Stimulated activated CD8-positive, alpha-beta memory T cell treated with anti-CD3 and anti-CD28 coated beads, Interleukin-4, amount 100 ng/mL, for 1 hour (primary cell): ENCODE data around the gene ARHGEF26.
"Not testable (repeated sequence)": the region's sequence is repeated elsewhere in the genome, so short reads cannot be mapped to it uniquely, and the experiment has no call there.

Source experiments
- DNase-seq, 2 donors: peaks; one replicate each; pipeline ENCODE4 v3.0.0-alpha.2; 2020; ENCODE audit warnings: low read depth in 2 of 2, low spot score in 1 of 2

ARHGEF26 gene, protein sequence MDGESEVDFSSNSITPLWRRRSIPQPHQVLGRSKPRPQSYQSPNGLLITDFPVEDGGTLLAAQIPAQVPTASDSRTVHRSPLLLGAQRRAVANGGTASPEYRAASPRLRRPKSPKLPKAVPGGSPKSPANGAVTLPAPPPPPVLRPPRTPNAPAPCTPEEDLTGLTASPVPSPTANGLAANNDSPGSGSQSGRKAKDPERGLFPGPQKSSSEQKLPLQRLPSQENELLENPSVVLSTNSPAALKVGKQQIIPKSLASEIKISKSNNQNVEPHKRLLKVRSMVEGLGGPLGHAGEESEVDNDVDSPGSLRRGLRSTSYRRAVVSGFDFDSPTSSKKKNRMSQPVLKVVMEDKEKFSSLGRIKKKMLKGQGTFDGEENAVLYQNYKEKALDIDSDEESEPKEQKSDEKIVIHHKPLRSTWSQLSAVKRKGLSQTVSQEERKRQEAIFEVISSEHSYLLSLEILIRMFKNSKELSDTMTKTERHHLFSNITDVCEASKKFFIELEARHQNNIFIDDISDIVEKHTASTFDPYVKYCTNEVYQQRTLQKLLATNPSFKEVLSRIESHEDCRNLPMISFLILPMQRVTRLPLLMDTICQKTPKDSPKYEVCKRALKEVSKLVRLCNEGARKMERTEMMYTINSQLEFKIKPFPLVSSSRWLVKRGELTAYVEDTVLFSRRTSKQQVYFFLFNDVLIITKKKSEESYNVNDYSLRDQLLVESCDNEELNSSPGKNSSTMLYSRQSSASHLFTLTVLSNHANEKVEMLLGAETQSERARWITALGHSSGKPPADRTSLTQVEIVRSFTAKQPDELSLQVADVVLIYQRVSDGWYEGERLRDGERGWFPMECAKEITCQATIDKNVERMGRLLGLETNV

DNA sequence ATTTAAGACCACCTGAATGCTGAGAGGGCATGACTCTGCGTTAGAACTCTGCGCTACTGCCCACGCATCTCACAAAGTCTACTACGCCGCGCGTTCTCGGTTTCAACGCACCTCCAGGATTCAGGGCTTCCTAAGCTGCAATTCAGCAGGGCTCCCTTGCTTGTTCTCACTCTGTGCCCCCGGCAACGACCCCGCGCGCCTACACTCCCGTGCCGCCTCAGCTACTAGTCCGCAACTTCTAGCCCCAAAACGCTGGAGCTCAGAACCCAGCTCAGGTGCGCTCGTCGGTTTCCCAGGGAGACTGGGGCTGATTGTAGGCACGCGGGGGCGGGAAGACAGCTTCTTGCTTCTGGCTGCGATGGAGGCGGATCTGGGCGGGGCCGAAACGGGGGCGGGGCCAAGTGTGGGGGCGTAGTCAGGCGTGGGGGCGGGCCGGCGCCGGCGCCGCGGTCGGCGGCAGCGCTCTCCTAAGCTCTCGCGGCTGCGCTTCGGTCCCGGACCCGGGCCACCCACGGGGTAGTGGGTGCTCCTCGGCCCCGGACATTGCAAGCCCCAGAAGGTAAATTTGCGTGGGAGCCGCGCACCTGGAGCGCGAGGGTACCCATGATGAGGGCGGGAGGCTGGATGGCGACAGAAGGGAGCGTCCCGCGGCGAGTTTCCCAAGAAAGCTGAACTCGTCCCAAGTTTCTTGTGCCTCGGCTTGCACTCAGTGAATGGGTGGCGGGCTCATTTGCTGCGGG, at the start of gene ARHGEF26:
ARHGEF26 (plus strand) TSS at position 430 of the 740 bp plus-strand sequence. CDS start 603 bp downstream, outside the sequence.
- peak; percentile 24 to 50 for DNase-seq

DNA sequence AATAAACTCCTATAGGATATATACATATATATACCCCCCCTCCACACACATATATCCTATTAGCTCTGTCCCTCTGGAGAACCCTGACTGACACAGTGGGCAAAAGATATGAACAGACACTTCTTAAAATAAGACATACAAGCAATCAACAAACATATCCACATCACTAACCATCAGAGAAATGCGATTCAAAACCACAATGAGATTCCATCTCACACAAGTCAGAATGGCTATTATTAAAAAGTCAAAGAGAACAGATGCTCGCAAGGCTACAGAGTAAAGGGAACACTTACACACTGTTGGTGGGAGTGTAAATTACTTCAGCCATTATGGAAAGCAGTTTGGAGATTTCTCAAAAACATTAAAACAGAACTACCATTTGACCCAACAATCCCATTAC, 46.2 kb upstream of the ARHGEF26 start:
- no peak for DNase-seq

DNA sequence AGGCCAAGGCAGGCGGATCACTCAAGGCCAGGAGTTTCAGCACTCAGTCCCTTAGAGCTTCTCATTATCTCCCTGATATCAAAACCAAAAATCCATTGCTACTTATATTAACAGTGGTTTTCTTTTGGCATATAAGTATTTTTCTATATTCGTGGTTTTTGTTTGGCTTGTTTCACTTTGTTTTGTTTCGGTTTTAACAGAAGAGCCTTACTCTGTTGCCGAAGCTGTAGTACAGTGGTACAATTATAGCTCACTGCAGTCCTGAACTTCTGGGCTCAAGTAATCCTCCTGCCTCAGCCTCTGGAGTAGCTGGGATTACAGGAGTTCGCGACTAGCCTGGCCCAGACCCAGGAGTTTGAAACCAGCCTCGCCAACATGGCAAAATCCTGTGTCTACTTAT, 42.5 kb upstream of the ARHGEF26 start:
- DNase-seq: no peak

DNA sequence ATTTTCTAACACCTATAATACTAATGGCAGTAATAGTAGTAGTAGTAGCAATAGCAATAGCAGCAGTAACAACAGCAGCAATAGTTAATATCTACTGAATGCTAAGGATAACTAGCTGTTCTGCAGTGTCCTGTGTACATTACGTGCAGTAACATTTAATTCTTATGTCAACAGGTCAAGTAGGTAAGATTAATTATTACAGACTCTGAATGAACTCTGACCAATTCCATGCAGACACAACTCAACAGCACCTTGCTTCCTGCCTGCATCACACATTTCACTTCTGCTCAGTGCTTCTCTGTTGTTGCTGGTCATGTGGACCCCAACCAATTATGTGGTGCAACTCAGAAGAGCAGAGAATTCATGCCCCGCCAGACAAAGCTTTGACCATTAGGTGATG, 39.9 kb upstream of the ARHGEF26 start:
- DNase-seq: no peak

DNA sequence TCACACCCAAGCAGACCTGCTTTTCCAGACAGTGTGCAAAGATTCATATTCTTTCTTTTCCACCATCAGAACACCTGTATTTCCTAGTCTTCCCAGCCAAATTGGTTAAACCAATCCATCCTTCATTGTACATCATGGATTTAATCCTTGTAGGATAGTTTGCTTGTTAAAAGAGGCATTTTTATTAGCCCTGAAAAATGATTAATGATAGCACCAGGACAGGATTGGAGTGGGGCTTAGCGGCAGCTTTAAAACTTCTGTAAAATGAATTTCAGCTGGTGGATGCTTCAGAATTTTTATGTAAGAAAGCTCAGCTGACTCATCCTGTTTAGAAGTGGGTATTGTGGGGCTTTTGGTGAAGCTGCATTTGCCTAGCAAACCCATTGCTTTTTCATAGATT, 36.1 kb upstream of the ARHGEF26 start:
- DNase-seq: no peak

DNA sequence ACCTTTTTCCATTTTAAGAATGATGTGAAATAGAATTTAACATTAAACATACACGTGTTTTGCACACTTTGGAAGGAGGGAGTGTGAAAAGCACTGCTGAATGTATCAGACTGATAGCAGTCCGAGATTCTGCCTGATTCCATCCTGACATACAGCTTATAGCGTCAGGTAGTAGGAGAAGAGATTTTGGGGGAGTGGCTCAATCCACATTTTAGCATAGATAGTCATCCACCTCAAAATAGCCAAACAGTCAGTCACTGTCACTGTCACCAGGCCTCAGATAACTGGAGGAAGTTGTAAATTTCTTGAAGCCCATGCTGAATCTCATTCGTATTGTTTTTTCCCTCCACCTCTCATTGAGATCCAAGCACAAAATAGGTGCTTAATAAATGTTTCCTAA, 35.4 kb upstream of the ARHGEF26 start:
- DNase-seq: no peak

DNA sequence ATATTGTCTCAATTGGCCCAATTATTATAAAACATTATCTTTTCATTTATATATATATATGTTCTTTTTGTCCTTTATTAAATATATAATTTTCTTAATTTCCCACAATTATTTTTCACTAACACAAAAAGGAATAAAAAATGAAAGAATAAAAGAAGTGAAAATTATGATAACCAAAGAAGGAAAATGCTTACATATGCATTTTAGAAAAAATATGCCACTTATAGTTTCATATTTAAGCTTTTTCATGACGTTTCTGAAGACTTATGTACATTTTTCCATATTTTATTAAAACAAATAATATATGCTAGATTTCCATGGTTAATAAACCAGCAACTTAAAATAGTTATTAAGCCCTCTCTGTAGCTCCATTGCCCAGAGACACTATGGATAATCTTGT, 34.9 kb upstream of the ARHGEF26 start:
- no peak for DNase-seq

DNA sequence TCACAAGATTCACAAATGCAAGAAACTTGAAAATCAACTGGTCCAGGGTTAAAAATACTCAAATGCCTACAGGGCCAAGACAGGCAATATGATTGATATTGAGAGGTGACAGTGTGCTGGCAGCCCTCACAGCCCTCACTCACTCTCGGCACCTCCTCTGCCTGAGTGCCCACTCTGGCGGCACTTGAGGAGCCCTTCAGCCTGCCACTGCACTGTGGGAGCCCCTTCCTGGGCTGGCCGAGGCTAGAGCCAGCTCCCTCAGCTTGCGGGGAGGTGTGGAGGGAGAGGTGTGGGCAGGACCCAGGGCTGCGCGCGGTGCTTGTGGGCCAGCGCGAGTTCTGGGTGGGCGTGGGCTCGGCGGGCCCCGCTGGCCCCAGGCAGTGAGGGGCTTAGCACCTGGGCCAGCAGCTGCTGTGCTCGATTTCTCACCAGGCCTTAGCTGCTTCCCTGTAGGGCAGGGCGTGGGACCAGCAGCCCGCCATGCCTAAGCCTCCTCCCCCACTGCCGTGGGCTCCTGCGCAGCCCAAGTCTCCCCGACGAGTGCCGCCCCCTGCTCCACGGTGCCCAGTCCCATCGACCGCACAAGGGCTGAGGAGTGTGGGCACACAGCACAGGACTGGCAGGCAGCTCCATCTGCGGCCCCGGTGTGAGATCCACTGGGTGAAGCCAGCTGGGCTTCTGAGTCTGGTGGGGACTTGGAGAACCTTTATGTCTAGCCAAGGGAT, 33.3 kb upstream of the ARHGEF26 start:
- not testable (repeated sequence) for DNase-seq

DNA sequence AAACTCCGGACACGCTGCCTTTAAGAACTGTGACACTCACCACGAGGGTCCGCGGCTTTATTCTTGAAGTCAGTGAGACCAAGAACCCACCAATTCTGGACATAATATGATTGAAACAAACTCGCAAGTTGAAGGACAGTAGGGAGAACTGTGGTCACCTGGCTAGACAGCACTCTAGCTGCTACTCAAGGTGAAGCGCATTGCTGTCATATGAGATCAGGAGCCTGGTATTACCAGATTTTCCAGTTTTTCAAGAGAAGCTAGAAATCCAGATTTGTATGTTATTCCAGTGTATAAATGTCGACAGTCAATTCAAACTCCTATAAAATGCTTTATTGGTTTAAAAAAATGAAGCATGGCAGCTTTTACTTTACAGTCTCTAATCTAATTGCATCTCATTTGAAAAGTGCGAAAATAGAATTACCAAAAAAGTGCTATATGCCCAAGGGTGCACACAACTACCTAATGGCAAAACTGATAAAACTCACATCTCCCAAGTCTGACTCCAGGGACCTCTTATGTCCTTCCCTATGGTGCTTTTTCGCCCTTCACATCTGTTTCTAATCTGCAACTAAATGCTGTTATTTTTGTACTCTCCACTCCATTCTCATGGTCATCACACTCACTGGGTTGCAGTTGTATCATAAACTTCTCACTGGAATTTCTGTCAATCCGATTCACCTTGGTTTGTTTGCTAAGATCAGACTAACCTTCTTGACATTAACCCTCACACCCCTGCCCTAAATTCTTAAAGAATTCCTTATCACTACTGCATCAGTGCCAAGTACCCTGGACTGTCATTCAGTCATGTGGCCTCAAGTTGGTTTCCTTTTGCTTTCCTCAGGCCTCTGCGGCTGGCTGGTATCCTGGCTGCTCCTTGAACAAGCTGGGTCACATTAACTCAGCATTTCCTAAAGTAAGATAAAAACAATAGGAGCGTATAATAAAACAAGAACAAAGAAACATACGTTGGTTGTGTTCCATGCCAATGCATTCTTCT, 31.5 kb upstream of the ARHGEF26 start:
- DNase-seq: no peak

DNA sequence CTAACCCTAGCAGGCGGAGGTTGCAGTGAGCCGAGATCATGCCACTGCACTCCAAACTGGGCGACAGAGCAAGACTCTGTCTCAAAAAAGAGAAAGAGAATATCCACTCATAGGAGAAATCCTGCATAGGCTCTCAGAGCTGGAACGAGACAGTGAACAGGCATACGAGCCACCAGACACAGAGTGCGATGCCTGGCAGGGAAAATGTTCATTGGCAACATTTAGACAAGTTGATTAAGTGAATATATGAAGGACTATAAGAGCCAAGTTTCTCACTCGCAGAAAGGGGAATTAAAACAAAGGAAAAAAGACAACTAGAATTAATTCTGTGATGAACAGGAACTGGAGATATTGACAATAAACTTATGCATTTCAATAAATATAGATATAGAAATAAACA, 27.1 kb upstream of the ARHGEF26 start:
- DNase-seq: no peak

DNA sequence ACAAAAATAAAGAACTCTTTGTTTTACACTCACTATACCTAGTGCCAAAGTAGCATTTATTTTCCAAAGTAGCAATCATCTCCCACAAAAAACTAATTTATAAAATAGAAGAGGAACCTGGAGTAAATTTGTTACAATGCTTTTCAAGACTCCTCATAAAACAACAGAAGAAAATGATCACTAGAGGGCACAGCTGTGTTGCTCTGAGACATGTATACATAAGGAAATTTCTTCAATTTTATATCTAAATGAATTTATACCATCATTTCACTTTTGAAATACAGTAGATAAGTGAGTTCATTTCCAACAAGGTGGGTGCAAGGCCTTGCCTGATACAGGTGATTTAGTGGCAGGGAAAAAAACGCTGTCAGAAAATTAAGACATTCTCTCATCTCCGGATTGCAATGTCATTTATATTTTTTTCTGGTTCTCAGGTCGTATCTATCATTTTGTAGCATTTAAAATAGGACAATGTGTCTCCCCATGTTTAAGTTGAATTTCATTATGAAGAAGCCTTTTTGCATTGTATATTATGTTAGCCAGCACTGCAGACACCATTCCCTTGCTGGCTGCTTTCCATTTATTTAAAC, 25.3 kb upstream of the ARHGEF26 start:
- no peak for DNase-seq

DNA sequence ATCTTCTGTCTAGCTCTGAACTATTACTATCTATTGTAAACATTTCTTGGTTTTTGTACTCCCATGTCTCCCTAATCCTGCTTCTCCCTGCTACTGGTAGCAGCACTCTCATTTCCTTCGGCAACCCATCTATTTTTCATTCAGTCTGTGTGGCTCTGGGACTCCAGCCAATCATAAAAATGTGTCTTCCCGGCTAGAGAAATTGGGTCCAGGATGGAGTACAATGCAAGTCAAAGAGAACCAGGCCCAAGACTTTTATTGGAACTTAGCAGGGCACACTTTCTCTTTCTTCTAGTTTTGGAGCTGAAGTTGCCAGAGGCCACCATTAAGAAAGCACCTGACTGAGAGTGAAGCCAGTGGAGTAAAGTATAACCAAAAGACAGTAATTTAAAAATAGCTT, 22.8 kb upstream of the ARHGEF26 start:
- DNase-seq: no peak

DNA sequence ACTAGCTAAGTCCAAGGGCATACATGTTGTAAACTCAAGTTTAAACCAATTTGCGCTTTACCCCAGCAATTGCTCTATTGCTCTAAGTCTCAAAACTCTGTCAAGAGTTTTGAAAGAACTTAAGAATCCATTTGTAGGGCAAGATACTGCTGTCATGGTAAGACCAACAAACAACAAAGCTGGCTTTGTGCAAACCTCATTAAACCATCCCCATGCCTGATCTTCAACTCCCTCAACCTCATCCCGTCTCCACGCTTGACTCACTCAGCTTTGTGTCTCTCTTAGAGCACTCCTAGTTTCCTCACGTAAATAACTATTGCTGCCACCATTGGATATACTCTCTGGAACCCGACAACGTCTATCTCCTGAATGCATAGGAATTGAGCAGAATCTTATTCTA, 20.6 kb upstream of the ARHGEF26 start:
- DNase-seq: no peak

DNA sequence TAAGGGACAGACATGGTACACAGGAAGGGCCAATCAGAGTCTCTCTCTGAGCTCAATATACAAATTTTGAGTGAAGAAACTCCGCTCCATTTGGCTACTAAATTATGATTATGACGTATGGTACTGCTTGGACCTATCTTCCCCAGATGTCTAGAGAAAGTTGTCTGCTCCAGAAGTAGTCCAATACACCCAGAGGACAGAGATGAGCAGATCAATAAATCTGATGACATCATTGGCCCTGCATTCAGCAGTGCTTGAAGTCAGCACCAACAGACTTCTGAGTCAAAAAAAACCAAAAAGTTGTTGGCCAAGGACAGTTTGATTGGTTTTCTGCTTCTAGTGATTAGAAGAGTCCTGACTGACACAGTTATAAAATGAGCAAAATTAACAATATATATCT, 19.9 kb upstream of the ARHGEF26 start:
- no peak for DNase-seq

DNA sequence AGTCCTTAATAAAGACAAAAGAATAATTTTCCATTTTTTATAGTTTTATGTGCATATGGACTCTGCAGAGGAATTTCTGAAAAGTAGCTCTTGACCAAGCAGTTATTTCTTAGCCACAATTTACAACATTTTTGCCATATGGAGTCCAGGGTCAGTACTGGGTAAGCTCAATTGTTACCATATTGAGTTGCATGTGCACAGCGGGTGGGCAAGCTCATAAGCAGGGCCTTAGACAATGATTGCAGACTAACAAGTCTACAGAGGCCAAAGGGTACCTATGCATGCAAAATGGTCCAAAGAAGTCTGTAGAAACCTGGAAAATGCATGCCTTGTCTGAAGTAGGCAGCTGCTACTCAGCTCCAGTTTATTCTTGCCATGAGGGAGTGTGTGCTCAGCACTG, 19.0 kb upstream of the ARHGEF26 start:
- no peak for DNase-seq

DNA sequence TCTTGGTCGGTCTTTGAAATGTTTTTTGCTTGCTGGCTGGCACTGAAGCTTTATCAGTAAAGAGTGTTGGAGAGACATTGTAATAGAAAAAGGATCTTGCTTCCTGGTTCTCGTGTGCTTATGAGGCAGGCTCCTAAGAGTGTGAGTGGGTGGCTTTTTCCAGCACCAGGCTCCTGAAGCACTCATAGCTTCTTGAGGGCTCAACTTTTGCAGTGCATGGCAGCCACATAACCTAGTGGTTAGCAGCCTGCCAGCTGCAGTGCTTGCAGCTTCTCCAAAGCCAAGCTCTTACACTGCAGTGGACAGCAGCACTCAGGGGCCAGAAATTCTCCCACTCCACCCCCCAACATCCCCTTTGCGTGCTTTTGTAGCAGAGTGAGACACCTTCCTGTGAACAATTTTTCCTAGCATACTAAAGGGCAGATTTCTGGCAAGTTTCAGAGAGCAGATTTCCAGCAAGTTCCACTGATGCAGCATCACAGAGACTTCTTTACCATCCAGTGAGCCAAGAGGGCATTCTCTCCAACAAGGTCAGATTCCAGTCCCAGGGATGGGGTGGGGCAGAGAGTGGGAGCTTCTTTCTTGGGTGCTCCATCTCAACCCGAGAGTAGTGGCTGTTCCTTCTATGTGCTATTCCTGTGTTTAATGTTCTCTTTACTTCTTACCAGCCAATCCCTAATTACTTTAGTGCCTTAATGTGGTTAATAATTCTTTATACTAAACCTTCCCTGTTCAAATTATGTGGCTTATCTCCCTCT, 15.8 kb upstream of the ARHGEF26 start:
- no peak for DNase-seq

DNA sequence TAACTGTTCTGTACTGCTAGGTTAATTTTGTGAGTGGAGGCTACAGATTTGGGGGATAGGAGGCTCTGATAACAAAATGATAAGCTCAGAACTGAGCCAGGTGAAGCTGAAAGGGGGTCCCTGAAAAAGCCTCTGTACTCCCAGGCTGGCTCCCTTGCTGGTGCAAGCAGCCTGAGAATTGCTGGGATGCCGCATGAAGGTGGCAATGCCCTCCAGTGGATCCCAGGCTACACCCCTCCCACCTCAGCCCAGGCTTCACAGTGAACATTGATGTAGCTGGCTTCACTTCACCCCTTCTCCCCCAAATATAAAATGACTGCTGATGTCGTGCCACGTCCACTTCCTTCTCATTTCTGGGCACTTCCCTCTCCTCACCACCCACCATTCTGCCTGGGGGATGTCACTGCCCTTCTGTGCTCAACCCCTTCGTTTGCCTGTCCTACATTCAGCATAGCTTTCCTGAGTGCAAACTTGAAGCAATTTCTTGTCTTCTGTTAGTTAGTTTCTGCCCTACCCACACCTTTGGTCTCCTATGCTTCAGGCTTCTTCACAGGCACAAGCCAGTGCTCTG, 9.7 kb upstream of the ARHGEF26 start:
- no peak for DNase-seq

DNA sequence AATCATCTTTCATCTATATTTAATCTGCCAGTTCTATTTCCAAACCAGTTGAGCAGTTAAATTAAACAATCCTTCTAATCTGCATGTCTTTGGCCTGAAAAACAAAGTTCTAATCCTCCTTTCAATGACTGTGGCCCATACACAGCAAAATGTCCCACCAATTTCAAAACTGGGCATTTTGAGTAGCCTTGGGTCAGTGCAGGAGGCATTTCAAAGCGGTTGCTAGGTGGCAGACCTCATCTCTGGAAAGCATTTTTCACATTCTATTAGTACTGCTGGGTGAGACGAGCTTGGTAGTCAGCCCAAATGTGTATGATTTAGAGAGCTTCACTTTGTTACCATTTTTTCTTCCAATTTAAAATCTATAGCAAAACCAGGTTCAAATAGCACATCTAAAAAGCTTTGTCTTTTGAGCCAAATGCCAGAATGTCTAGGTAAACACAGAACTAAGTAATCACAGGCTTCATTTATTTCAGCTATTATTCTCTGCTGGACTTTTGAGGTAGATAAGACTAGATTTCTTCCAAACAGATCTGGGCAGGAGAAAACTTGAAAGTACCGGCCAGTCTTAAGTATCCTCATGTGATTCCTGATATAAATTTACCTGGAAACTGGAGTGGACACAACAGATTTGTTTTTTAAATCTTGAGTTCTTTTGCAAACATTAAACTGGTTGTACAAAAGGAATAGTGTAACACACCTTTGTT, 8.9 kb upstream of the ARHGEF26 start:
- DNase-seq: no peak
